Measurements from ENCODE around the gene SCFD2.

GRCh38 chr4:53022513-53023100 lies 343.3 kb downstream of the SCFD2 start:
- TF ChIP-seq, protein P1, sequence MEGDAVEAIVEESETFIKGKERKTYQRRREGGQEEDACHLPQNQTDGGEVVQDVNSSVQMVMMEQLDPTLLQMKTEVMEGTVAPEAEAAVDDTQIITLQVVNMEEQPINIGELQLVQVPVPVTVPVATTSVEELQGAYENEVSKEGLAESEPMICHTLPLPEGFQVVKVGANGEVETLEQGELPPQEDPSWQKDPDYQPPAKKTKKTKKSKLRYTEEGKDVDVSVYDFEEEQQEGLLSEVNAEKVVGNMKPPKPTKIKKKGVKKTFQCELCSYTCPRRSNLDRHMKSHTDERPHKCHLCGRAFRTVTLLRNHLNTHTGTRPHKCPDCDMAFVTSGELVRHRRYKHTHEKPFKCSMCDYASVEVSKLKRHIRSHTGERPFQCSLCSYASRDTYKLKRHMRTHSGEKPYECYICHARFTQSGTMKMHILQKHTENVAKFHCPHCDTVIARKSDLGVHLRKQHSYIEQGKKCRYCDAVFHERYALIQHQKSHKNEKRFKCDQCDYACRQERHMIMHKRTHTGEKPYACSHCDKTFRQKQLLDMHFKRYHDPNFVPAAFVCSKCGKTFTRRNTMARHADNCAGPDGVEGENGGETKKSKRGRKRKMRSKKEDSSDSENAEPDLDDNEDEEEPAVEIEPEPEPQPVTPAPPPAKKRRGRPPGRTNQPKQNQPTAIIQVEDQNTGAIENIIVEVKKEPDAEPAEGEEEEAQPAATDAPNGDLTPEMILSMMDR (IDR thresholded peaks at IDR 0.05): no peak
- no peak for TF ChIP-seq POLR2AphosphoS5 (IDR thresholded peaks at IDR 0.05)
- no peak for TF ChIP-seq POLR2A (IDR thresholded peaks at IDR 0.05)
